Sigmoid colon (tissue), 7 donors: ENCODE measurements around the gene BTNL9. TPM values are rescaled to one million over a fixed set of nuclear protein-coding genes. Genes with fewer than 3 reads are reported as not detected.

Experiments
- DNase-seq: peaks from one replicate; pipeline ENCODE4 v3.0.0-alpha.2; 2019
- H3K27ac ChIP-seq, 4 donors: fragments of 200-600 bp; sonication (generic); one replicate each; pipeline ENCODE4 v1.5.1; 2016 to 2019; ENCODE audit warnings: mild to moderate bottlenecking in 1 of 4
- H3K27me3 ChIP-seq, 3 donors: fragments of 200-600 bp; sonication (generic); one replicate each; pipeline ENCODE4 v1.5.1; 2019; ENCODE audit warnings: mild to moderate bottlenecking in 1 of 3
- H3K36me3 ChIP-seq, 4 donors: fragments of 200-600 bp; sonication (generic); one replicate each; pipeline ENCODE4 v1.5.1; 2016 to 2019
- H3K4me1 ChIP-seq, 4 donors: fragments of 200-600 bp; sonication (generic); one replicate each; pipeline ENCODE4 v1.5.1; 2017 to 2019
- H3K4me3 ChIP-seq, 4 donors: fragments of 200-600 bp; sonication (generic); one replicate each; pipeline ENCODE4 v1.5.1; 2017 to 2019; ENCODE audit warnings: mild to moderate bottlenecking in 2 of 4, moderate library complexity in 1 of 4
- H3K9me3 ChIP-seq, 4 donors: fragments of 200-600 bp in 3 of 4; sonication (generic) in 3 of 4; one replicate each; pipeline versions ENCODE4 v1.5.1 to v1.6.1; 2013 to 2019
- CTCF ChIP-seq, 4 experiments: fragments of 450-650 bp in 3 of 4; fragments of 200-600 bp in 1 of 4; IDR thresholded peaks; one replicate each; pipeline ENCODE4 v1.5.1; 2016 to 2019; ENCODE audit warnings: antibody characterized with exemption in 4 of 4, mild to moderate bottlenecking in 3 of 4, moderate library complexity in 2 of 4
- EP300 ChIP-seq, 4 donors: sonication (generic); formaldehyde crosslinking; IDR thresholded peaks; one replicate each; pipeline ENCODE4 v1.6.1; 2017; ENCODE audit warnings: antibody characterized with exemption in 4 of 4
- POLR2A ChIP-seq, 2 donors: fragments of 450-650 bp; IDR thresholded peaks; one replicate each; pipeline ENCODE4 v1.6.1; 2016; ENCODE audit warnings: antibody characterized with exemption in 2 of 2, mild to moderate bottlenecking in 2 of 2, moderate library complexity in 2 of 2
- POLR2AphosphoS5 ChIP-seq, 4 donors: sonication (generic); formaldehyde crosslinking; IDR thresholded peaks; one replicate each; pipeline ENCODE4 v1.6.1; 2017; ENCODE audit warnings: antibody characterized with exemption in 4 of 4
- WGBS, 2 donors: extraction: QIAGEN DNeasy Blood & Tissue Kit; methylation state at CpG; one replicate each; pipeline ENCODE4 v1.1.7; 2013; 5-methylcytosine and 5-hydroxymethylcytosine counted together
- intact Hi-C: fragments of 100-400 bp; cut with DNase I; formaldehyde crosslinking; loops from one replicate; pipeline ENCODE4 v1.15.1; 2023
- polyA plus RNA-seq, 3 donors: library from polyadenylated mRNA; stranded (reverse); fragments of 200-250 nt; gene quantifications; one replicate each; pipeline ENCODE4 v1.2.3, GENCODE V29; 2013
- total RNA-seq, 4 donors: library from RNA; depleted of rRNA; stranded (reverse); fragments of >200 nt; gene quantifications; one replicate each; pipeline ENCODE4 v1.1.0, GENCODE V29; 2016
- donor health status: healthy with polysubstance abuse.
- donor health status: Bipolar disorder and iron deficiency.
- donor health status: healthy.

The BTNL9 gene
- total and polyA plus RNA-seq, 7 donors = 0.46 to 34.9 (median 5.0) TPM

- DNase-seq = no peak
- 73 to 77% methylated on average over 4 of the region's 4 CpGs for WGBS, 2 donors
- intact Hi-C loops = no loop called here
- Histone ChIP-seq H3K9me3 (no peaks in the 10 kb centered on the region), H3K27me3 (peaks cover 0 to 37% (median 0%) of the 10 kb centered on the region in 3 donors), H3K4me1 (no peaks in the 10 kb centered on the region), H3K4me3 (no peak overlapping the region), H3K36me3 (no peaks in the 10 kb centered on the region), H3K27ac (no peak overlapping the region)
- TF ChIP-seq POLR2AphosphoS5 (IDR thresholded peaks at IDR 0.05) (peak in 1 of 4 donors; percentile 20), EP300 (IDR thresholded peaks at IDR 0.05) (no peak)
These were observed 2.7 kb upstream of the BTNL9 start for GRCh38 chr5:181037365-181037861.

GRCh38 chr5:181039471-181039870 is 595 bp upstream of the BTNL9 start:
- DNase-seq = no peak

GRCh38 chr5:181040631-181040945 is 522 bp downstream of the BTNL9 start:
- intact Hi-C loops = no loop called here
- Histone ChIP-seq H3K9me3 (no peaks in the 10 kb centered on the region), H3K27me3 (peaks cover 0 to 45% (median 0%) of the 10 kb centered on the region in 3 donors), H3K4me3 (peak overlapping the region in 1 of 4 donors; percentile 8), H3K36me3 (no peaks in the 10 kb centered on the region), H3K4me1 (no peaks in the 10 kb centered on the region), H3K27ac (no peak overlapping the region)
- DNase-seq = no peak
- WGBS, 2 donors = 85 to 90% methylated on average over 8 of the region's 8 CpGs
- no peak for TF ChIP-seq CTCF (IDR thresholded peaks at IDR 0.05)
- no peak for TF ChIP-seq EP300 (IDR thresholded peaks at IDR 0.05)
- TF ChIP-seq POLR2A (IDR thresholded peaks at IDR 0.05) = no peak
- TF ChIP-seq POLR2AphosphoS5 (IDR thresholded peaks at IDR 0.05) = no peak

More at GRCh38 chr5:181039471-181039870, 595 bp upstream of the BTNL9 start:
- H3K27me3 ChIP-seq = peaks cover 0 to 40% (median 0%) of the 10 kb centered on the region in 3 donors
- H3K4me3 ChIP-seq = no peak overlapping the region
- no peaks in the 10 kb centered on the region for H3K36me3 ChIP-seq
- H3K27ac ChIP-seq = no peak overlapping the region
- H3K9me3 ChIP-seq = no peaks in the 10 kb centered on the region
- no peak for TF ChIP-seq POLR2AphosphoS5 (IDR thresholded peaks at IDR 0.05)
- no peak for TF ChIP-seq POLR2A (IDR thresholded peaks at IDR 0.05)
- TF ChIP-seq CTCF (IDR thresholded peaks at IDR 0.05) = no peak
- TF ChIP-seq EP300 (IDR thresholded peaks at IDR 0.05) = no peak
- intact Hi-C loops = no loop called here
- 55 to 72% methylated on average over 8 of the region's 8 CpGs for WGBS, 2 donors
- H3K4me1 ChIP-seq = no peaks in the 10 kb centered on the region

- peaks cover 0 to 49% (median 3%) of the 10 kb centered on the region in 3 donors for H3K27me3 ChIP-seq
- no peaks in the 10 kb centered on the region for H3K36me3 ChIP-seq
- DNase-seq = no peak
- 62 to 65% methylated on average over 6 of the region's 6 CpGs for WGBS, 2 donors
- no peaks in the 10 kb centered on the region for H3K4me1 ChIP-seq
- peak overlapping the region in 1 of 4 donors; percentile 8 for H3K4me3 ChIP-seq
- intact Hi-C loops = no loop called here
- H3K9me3 ChIP-seq = no peaks in the 10 kb centered on the region
- TF ChIP-seq CTCF (IDR thresholded peaks at IDR 0.05) = no peak
- no peak for TF ChIP-seq POLR2A (IDR thresholded peaks at IDR 0.05)
- no peak for TF ChIP-seq EP300 (IDR thresholded peaks at IDR 0.05)
- TF ChIP-seq POLR2AphosphoS5 (IDR thresholded peaks at IDR 0.05) = no peak
- no peak overlapping the region for H3K27ac ChIP-seq
These were observed 977 bp downstream of the BTNL9 start for GRCh38 chr5:181041043-181041442.

GRCh38 chr5:181042036-181042713 is 2.1 kb downstream of the BTNL9 start:
- Histone ChIP-seq H3K9me3 (no peaks in the 10 kb centered on the region), H3K27me3 (peaks cover 0 to 50% (median 15%) of the 10 kb centered on the region in 3 donors), H3K36me3 (no peaks in the 10 kb centered on the region), H3K27ac (no peak overlapping the region), H3K4me3 (no peak overlapping the region), H3K4me1 (no peaks in the 10 kb centered on the region)
- no peak for DNase-seq
- intact Hi-C loops = no loop called here
- TF ChIP-seq EP300 (IDR thresholded peaks at IDR 0.05) (no peak), POLR2A (IDR thresholded peaks at IDR 0.05) (no peak), CTCF (IDR thresholded peaks at IDR 0.05) (no peak), POLR2AphosphoS5 (IDR thresholded peaks at IDR 0.05) (no peak)
- WGBS, 2 donors = 67 to 70% methylated on average over 15 of the region's 15 CpGs
